ENCODE measurements around the gene PTPRG. TPM values are rescaled to one million over a fixed set of nuclear protein-coding genes. Genes with fewer than 3 reads are reported as not detected.

The PTPRG gene
- total RNA-seq, 1 donor from 2014 or later = 119 TPM

- peak; percentile 100 for DNase-seq (ENCODE audit: low read depth)
These were observed 333.9 kb downstream of the PTPRG start for GRCh38 chr3:61894988-61895935.

GRCh38 chr3:61896251-61896650 lies 334.9 kb downstream of the PTPRG start:
- no peak for DNase-seq (ENCODE audit: low read depth)

GRCh38 chr3:61897848-61898247 lies 336.5 kb downstream of the PTPRG start:
- no peak for DNase-seq (ENCODE audit: low read depth)

- DNase-seq (ENCODE audit: low read depth) = no peak
These were observed 338.5 kb downstream of the PTPRG start for GRCh38 chr3:61899700-61900462.

- DNase-seq (ENCODE audit: low read depth) = no peak
These were observed 340.1 kb downstream of the PTPRG start for GRCh38 chr3:61901496-61901895.

GRCh38 chr3:61901986-61902385 lies 340.6 kb downstream of the PTPRG start:
- no peak for DNase-seq (ENCODE audit: low read depth)

GRCh38 chr3:61903074-61903473 lies 341.7 kb downstream of the PTPRG start:
- DNase-seq (ENCODE audit: low read depth) = no peak

GRCh38 chr3:61903931-61904657 lies 342.7 kb downstream of the PTPRG start:
- DNase-seq (ENCODE audit: low read depth) = peak; percentile 58

GRCh38 chr3:61907210-61907795 lies 345.9 kb downstream of the PTPRG start:
- no peak for DNase-seq (ENCODE audit: low read depth)

GRCh38 chr3:61908382-61908781 lies 347.0 kb downstream of the PTPRG start:
- DNase-seq (ENCODE audit: low read depth) = peak; percentile 73

- DNase-seq (ENCODE audit: low read depth) = no peak
These were observed 349.4 kb downstream of the PTPRG start for GRCh38 chr3:61910732-61911131.

GRCh38 chr3:61912158-61912557 lies 350.8 kb downstream of the PTPRG start:
- no peak for DNase-seq (ENCODE audit: low read depth)

GRCh38 chr3:61913701-61914100 lies 352.3 kb downstream of the PTPRG start:
- DNase-seq (ENCODE audit: low read depth) = no peak

- no peak for DNase-seq (ENCODE audit: low read depth)
These were observed 352.9 kb downstream of the PTPRG start for GRCh38 chr3:61914276-61914675.

- no peak for DNase-seq (ENCODE audit: low read depth)
These were observed 353.9 kb downstream of the PTPRG start for GRCh38 chr3:61915296-61915695.

- DNase-seq (ENCODE audit: low read depth) = no peak
These were observed 358.0 kb downstream of the PTPRG start for GRCh38 chr3:61919371-61919770.

- DNase-seq (ENCODE audit: low read depth) = no peak
These were observed 360.7 kb downstream of the PTPRG start for GRCh38 chr3:61922118-61922517.

- no peak for DNase-seq (ENCODE audit: low read depth)
These were observed 362.8 kb downstream of the PTPRG start for GRCh38 chr3:61924090-61924735.

- no peak for DNase-seq (ENCODE audit: low read depth)
These were observed 363.6 kb downstream of the PTPRG start for GRCh38 chr3:61924991-61925390.

- peak; percentile 38 for DNase-seq (ENCODE audit: low read depth)
These were observed 364.4 kb downstream of the PTPRG start for GRCh38 chr3:61925721-61926120.

- peak; percentile 55 for DNase-seq (ENCODE audit: low read depth)
These were observed 365.6 kb downstream of the PTPRG start for GRCh38 chr3:61926923-61927322.
